ENCODE results near the gene HMCN2.

DNA sequence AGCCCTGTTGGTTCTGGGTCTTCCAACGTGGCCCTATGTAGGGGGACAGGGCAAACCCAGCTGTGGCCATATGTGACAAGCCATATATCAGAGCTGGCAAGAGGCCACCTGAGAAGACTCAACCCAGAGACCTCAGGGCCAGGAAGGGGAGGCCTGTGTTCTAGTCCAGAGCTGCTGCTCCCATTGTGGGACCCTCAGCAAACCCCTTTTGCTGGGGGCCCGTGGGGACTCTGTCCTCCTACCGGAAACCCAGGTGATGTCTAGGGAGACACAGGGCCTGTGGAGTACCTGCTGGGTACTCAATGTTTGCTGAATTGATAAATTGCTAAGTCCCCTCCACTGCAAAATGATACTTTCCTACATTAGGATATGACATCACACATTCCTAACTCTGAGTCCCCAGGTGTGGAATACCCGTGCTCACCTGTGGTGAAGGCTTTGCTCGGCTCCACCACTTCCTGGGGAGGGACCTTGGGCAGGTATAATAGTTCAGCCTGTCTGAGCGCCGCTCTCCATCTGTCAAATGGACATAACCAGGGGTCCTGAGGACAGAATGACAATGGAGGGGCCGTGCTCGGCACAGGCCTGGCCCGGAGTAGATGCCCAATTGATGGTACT is 140.8 kb downstream of the HMCN2 start:
- TF ChIP-seq, protein P1, sequence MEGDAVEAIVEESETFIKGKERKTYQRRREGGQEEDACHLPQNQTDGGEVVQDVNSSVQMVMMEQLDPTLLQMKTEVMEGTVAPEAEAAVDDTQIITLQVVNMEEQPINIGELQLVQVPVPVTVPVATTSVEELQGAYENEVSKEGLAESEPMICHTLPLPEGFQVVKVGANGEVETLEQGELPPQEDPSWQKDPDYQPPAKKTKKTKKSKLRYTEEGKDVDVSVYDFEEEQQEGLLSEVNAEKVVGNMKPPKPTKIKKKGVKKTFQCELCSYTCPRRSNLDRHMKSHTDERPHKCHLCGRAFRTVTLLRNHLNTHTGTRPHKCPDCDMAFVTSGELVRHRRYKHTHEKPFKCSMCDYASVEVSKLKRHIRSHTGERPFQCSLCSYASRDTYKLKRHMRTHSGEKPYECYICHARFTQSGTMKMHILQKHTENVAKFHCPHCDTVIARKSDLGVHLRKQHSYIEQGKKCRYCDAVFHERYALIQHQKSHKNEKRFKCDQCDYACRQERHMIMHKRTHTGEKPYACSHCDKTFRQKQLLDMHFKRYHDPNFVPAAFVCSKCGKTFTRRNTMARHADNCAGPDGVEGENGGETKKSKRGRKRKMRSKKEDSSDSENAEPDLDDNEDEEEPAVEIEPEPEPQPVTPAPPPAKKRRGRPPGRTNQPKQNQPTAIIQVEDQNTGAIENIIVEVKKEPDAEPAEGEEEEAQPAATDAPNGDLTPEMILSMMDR (conservative IDR thresholded peaks at IDR 0.05): no peak
- no peak for TF ChIP-seq ZFX (IDR thresholded peaks at IDR 0.05)
